Germinal center (tissue), 1 donor: ENCODE measurements around the gene EDNRA.

Experiments
- DNase-seq: peaks from one replicate; pipeline ENCODE4 v3.0.0; 2012; ENCODE audit warnings: mixed read lengths, low spot score

EDNRA gene

DNA sequence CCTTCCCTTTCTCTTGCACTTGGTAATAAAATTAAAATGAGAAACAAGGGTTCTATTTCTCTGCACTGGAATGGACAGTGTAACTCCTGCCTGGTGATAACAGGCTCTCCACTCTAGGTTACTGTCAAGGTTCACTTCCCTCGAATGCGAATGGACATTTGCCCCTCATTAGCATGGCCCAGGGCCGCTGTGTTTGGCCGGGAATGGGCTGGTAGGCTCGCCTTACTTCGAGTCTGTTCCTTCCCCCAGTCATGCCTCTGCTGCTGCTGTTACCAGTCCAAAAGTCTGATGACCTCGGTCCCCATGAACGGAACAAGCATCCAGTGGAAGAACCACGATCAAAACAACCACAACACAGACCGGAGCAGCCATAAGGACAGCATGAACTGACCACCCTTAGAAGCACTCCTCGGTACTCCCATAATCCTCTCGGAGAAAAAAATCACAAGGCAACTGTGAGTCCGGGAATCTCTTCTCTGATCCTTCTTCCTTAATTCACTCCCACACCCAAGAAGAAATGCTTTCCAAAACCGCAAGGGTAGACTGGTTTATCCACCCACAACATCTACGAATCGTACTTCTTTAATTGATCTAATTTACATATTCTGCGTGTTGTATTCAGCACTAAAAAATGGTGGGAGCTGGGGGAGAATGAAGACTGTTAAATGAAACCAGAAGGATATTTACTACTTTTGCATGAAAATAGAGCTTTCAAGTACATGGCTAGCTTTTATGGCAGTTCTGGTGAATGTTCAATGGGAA, 61.5 kb downstream of the EDNRA start:
- DNase-seq: no peak

DNA sequence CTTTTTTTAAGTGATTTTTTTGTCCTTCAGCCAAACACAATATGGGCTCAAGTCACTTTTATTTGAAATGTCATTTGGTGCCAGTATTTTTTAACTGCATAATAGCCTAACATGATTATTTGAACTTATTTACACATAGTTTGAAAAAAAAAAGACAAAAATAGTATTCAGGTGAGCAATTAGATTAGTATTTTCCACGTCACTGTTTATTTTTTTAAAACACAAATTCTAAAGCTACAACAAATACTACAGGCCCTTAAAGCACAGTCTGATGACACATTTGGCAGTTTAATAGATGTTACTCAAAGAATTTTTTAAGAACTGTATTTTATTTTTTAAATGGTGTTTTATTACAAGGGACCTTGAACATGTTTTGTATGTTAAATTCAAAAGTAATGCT, 62.1 kb downstream of the EDNRA start:
- no peak for DNase-seq

DNA sequence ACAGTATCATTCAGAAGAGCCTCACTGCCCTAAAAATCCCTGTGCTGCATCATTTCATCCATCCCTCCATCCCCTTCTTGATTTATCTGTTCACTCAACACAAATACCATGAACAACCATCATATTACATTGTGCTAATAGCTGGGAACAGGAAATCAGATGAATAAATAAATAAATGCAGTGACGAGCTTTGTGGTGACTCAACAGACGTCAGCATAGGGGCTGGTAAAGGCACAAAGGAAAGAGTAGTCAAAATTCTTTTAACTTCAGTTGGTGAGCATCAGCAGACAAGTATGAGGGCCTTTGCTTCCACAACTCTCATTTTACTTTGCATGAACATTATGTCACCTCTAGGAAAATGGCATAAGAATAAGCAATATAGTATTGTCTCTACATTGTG, 65.5 kb downstream of the EDNRA start:
- DNase-seq: no peak

DNA sequence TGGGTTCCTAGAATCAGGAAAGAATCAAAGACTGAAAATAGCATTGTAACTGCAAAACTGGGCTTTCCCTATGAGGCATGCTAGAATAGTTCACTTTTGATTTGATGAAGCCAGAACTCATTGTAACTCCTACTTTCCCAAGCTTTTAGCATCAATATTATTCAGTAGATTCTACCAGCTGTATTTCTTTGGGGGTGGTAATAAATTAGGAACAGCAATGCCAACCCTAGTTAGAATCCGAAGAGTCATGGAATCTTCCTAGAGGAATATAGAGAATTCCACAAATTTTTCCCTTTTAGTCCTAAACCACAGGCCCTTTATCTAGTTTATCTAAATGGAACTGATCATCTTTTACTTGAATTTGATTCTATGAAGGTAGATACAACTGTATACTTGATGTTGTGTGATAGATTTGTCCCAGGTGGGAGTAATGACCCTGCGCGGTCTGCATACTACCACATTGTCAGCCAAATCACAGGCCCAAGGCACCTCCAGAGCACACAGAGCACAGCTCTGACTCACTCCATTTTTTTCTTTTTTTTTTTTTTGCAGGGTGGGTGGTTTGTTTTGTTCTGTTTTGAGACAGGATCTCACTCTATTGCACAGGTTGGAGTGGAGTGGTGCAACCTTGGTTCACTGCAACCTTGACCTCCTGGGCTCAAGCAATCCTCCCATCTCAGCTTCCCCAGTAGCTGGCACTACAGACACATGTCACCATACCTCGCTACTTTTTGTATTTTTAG, 66.6 kb downstream of the EDNRA start:
- DNase-seq: no peak

DNA sequence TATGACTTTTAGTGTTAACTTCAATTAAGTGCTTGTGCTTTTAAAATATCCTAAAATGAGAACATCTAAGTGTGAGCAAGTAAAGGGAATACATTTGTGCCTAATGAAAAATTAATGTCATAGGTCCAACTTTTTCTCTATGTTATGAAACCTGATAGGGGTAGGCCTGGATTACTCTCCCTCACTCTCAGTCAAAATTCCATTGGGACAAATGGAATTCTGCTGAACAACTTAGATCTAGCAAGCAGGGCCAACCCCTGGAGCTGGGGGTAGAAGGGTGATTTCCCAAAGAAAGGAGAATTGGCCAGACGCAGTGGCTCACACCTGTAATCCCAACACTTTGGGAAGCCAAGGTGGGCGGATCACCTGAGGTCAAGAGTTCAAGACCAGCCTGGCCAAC, 67.4 kb downstream of the EDNRA start:
- no peak for DNase-seq

DNA sequence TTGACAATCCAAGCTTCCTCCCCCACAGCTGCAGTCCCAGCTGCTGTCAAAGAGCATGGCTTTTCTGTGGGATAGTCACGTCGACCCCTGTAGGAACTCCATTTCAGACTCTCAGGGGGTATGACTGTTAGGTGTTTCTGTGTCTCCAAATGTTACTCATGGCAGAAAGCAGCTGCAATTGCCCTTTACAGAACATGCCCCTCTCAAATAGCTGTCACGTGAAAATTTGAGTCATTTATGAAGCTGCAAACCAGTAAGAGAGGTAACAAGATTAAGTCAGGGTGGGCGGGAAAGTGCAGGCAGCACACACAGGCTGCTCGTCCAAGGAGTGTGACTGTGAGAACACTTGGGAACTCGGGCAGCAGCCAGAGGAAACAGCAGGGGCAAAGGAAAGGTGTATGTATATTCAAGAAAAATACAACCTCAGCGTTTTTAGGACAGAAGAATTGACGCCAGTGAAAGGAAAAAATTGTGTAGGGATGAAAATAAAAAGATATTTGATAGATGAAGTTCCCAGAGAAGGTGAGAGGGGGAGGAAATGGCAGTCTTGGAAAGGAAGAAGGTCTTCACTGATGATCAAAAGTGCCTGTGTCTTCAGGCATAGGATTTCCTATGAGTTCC, 69.8 kb downstream of the EDNRA start:
- DNase-seq: no peak

DNA sequence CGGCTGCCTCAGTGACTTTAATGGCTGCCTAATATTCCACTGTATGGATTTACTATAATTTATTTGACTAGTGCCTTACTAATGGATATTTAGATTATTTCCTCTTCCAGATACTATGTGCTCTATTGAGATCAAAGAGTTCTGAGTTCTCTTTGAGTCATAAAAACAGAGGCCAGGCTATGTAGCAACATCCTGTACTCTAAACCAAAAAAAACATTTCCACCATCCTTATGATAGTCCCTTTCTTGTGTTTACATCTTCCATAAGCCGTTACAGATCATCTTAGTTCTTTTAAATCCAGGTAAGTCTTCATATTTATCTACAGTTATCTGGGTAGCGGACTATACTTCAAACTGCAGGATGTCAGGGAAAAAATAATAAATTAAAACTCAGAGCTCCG, 79.7 kb downstream of the EDNRA start:
- no peak for DNase-seq

DNA sequence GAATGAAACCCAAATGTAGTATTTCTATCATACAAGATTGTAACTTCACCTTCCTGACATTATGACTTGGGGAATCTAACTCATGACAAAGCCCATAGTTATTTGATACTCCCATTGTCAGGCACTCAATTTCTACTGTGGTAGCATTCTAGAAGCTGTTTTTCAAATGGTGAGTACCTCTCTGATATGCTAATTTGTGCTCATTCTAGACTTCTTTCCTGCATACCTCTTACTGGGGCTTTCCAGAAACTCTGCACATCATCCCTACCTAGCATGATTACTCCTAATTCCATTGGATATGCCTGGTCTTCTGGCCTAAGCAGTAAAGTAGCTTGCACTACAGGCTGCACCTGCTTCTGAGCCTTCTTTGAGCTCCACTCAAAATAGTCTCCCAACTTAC, 85.9 kb downstream of the EDNRA start:
- DNase-seq: no peak

DNA sequence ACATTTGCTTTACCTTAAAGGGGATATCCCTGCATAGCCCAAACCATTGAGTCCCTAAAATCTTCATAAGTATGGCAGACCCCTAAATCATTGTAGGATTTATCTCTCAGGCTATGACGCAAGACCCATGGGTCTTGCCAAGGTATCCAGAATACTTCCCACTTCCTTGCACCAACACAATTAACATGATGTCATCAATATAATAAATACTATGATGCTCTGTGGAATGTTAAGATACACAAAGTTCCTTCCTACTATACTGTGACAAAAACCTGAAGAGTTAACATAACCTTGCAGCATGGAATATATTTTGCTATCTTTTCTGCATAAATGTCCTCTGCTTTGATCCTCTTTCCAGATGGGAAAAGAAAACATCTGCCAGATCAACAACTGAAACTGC, 86.4 kb downstream of the EDNRA start:
- no peak for DNase-seq

DNA sequence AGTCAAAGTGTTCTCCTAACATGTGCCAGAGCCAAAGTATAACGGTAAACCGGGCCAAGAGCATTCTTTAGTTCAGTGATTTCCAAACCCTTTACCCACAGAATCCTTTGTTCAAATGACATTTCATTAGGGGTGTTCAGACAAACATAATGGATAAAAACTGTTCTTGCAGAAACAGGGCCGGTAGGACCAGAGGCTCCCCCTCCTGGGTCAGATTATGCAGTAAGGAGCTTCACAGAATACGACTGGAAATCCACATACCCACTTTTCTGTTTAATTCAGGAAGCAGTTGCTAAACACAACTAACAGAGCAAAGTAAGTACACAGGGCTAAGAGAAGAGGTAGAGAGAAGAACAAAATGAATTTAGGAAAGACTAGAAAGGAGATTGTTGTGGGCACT, 89.7 kb downstream of the EDNRA start:
- DNase-seq: no peak

DNA sequence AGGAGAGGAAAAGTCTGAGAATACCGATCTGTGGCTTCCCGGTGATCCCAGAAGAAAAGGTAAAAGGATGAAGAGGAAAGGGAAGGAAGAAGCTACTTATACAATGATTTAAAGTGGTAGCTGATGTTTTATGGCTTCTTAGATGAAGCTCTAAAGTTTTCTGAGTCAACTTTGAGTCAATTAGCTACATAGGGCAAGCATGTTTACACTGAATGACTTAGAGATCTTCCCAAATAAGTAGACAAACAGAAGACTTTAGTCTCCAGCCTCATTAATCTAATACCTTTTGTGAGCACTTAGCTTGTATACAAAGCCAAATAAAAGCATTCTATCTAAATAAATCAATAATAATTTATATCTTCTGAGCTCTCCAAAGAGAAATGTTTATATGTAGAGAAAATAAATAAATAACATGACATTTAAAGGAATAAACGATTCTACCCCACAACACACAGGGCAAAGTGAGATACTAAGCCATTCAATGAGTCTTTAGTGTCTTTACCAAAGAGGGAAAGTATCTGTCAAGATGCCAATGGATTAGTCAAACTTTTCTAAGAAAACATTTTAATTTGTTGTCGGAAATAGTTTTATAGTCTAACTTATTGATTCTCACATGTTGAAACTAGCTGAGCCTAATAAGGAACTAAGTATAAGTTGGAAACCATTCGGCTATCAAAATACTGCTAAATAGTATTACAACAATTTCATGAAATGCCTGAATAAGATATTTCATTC, 90.3 kb downstream of the EDNRA start:
- no peak for DNase-seq

DNA sequence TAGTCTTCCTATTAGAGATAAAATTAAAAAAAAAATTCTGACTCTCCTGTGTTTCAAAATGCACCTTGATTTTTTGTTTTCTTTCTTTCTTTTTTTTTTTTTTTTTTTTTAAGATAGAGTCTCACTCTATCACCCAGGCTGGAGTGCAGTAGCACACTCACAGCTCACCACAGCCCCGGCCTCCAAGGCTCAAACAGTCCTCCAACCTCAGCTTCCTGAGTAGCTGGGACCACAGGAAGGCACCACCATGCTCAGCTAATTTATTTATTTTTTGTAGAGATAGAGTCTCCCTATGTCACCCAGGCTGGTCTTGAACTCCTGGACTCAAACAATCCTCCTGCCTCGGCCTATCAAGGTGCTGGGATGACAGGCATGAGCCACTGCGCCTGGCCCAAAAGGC, 95.2 kb downstream of the EDNRA start:
- no peak for DNase-seq

DNA sequence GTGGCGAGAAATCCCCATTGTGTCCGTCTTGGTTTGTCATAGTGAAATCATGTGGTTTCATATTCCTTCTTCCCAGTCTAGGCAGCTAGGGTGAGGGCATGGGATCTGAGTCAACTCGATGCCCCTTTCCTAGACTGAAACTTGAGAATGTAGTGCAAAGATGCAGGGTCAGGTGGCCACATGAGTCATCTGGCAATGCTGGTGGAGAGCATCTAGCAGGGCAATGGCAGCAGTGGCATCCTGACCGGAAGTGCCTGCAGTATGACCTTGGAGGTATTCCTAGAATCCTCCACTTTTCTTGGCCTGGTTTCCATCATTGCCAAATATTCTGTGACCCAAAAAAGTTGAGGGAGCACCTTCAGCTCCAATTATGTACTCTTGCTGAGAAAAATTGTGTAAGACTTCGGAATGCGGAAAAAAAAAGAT, 97.2 kb downstream of the EDNRA start:
- DNase-seq: no peak

DNA sequence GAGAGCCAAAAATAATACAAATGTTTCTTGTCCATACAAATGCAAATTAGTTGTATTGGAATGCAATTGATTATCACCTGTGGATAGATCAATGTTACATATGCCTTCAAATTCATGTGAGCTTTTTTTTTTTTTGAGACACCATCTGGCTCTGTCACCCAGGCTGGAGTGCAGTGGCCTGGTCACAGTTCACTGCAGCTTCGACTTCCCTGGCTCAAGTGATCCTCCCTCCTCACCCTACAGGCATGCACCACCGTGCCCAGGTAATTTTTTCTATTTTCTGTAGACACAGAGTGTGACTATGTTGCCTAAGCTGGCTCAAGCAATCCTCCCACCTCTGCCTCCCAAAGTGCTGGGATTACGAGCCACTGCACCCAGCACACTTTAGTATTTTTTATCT, 97.7 kb downstream of the EDNRA start:
- no peak for DNase-seq

DNA sequence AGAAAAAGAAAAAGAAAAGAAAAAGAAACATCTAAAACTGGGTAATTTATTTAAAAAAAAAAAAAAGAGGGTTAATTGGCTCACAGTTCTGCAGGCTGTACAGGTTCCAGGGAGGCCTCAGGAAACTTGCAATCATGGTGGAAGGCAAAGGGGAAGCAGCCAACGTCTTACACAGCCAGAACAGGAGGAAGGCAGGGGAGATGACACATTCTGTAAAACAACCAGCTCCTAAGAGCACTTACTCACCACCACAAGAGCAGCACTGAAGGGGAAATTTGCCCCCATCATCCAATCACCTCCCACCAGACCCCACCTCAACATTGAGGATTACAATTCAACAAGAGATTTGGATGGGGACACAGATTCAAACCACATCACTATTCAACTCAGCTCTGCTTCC, 99.5 kb downstream of the EDNRA start:
- no peak for DNase-seq

DNA sequence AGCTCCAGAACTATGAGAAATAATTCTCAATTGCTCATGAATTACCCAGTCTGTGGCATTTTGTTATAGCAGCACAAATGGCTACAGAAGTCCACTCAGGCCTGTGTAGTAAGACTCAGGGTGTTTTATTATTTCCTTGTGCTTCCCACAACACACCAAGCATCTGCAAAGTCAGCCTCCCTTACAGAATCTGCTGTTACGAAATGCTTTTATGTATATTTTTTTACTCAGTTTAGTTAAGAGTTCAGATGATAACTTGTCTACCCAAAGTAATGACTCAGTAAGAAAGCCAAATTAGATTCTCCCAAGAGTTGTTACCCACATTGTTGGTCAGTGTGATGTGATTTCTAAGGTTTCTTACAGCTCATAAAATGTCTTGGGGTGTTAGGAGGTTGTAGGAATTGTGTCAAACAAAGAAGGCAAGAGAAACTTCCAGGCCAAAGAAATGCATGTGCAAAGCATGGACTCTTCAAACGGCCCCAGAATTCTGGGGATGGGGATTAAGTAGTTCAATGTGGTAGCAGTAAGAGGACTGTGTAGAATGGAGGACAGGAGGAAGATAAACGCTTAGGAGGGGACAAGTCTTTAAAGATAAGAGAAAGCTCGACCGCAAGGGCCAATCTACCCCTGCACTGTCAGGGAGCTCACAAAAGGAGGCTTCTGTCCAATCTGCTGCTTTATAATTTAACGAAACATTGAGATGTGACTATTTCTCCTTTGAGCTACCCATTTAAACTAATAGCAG, 100.9 kb downstream of the EDNRA start:
- DNase-seq: no peak

DNA sequence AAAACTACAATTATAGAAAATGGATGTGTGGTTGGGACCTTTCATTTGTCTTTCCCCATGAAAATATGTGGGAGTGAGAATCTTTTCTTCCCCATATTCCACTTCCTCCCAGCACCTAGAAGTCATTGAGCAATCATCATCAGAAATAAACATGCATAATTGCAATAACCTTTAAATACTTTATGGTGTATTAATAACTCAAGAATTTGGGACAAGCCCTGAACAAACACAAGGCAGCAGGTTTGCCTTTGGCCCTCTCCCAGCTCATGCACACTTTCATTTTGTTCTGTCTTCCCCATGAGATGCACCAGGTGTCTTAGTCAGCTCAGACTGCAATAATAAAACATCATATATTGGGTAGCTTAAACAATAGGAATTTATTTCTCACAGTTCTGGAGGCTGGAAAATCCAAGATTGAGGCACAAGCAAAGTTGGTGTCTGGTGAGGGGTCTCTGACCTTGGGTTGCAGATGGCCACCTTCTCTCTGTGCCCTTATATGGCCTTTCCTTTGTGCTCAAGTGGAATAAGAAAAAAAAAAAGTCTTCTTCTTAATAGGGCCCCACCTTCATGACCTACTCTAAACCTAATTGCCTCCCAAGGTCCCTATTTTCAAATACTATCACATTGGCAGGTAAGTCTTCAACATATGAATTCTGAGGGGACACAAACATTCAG, 101.6 kb downstream of the EDNRA start:
- DNase-seq: no peak

DNA sequence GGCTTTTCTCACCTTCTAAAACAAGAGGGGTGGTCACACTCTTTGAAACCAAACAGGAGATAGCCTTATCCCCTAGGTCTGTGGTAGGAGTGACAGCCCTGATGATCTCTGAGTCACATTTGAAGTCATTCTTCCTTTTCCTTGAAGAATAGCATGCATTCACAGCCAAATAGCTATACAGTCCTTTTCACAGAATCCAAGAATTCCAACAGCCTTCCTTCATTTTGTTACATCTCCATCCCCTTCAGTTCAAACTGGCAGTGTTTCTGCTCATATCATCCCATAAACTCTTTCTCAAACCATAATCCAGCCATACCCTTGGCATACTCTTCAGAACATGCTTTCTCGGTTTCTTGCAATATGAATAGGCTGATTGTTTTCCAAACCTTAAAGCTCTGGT, 103.0 kb downstream of the EDNRA start:
- DNase-seq: no peak

DNA sequence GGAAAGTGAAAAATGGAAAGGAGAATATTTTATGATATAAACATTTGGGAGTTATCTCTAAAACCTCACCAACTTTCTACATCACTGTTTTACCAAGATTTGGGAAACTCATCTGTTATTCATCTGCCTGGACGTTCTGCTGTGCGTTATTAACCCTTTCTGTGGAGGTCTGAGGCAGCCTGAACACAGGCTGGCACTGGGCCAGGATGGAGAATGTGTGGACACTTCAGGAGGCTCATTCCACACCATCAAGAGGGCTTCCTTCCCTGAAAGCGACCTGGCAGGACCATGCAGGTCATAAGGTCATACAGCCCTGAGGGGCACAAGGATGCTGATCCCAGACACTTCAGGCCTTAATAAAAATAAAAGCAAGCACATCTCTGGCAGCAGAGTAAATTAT, 105.1 kb downstream of the EDNRA start:
- DNase-seq: no peak

DNA sequence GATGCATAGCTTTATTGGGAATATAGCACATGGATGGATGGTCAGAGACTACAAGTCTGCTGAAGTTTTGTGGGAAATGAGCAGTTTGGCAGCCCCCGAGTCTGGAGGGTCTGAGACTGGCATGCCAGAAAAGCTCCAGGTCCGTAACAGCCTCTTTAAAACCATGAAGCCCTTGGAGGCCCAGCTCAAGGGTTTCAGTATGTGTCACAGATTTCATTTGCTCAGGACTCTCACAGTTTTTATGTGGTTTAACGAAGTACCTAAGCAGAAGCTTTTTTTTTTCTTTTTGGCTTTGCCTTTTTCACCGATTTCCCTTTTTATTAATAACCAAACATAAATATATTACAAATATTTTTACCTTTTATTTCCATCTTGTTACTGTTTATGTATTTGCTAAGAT, 105.7 kb downstream of the EDNRA start:
- no peak for DNase-seq

DNA sequence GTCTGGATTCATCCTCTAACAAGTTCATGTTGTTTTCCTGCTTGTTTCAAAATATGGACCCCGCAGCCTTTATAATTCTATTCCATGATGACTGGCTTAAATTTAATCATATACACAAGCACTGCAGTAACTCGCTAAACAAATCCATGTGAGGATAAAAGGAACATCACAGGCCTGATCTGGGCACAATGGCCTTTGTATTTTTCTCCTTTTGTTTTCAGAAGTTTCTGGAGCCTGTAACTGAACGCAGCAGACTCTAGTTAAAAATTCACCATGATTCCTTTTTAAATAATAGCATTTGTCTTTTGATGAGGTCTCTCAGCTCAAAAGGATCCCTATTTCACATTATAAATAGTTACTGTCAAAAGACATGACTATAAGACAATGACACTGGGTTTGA, 106.1 kb downstream of the EDNRA start:
- DNase-seq: no peak
